Measurements from ENCODE around the gene ADORA1.

The ADORA1 gene

DNA sequence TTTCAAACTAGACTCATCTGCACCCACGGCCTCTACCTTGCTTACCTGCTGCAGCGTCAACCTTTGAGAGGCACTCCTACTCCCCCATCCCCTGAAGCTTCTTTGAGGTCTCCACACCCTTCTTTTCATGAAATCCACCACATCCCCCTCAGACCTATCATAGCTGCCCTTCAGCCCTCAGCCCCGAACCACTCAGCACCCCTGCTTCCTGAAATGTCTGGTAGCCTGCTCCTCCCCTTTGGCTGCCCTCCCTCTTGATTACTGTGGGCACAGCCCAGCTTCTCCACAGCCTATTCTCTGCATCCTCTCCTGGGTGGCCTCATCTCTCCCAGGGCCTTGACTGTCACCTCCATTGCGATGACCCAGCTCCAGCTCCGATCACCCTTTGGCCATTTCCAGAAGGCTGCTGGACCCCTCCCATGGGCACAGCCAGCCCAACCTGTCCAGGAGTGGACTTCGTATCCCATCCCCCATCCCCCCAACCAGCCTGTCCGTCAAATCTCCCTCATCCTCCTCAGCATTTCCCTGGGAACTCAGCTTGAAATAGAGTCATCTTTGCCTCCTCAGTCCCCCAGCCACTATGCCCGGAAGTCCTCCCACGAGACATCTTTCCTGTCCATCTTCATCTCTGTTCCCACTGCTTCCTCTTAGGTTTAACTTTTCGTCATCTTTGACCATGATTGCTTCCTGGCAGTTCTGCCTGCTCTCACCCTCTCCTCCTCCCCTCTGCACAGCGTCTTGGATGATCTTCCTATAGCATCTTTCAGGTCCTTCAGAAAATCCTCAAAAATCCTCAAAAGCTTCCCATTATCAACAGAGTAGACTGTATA lies 6.1 kb upstream of the ADORA1 start:
- DNase-seq (ENCODE audit: low spot score), result no peak

- DNase-seq (ENCODE audit: low spot score), result no peak
Measured at GRCh38 chr1:203122159-203122558, 5.4 kb upstream of the ADORA1 start.

DNA sequence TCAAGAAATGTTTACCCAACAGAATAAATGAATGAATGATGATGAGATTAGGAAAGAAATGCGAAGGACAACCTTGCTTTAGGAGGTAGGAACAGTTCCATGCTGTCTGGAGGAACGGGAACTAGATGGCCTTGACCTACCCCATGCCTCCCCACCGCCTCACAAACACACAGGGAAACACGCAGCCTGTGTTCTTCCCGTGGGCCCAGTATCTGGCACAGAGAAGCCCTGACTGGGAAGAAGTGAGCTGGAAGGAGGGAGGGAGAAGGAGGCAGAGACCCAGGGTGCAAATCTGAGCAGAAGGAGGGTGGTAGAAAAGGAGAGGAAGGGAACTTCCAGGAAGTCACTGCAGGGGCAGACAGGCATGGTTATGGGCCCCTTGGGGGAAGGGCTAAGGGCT lies 3.5 kb upstream of the ADORA1 start:
- DNase-seq (ENCODE audit: low spot score), result no peak

GRCh38 chr1:203124546-203125317 lies 2.8 kb upstream of the ADORA1 start:
- no peak for DNase-seq (ENCODE audit: low spot score)

GRCh38 chr1:203126151-203126865 lies 1.2 kb upstream of the ADORA1 start:
- DNase-seq (ENCODE audit: low spot score), result peak; percentile 59

- DNase-seq (ENCODE audit: low spot score), result no peak
Measured at GRCh38 chr1:203126866-203127665, 460 bp upstream of the ADORA1 start.

DNA sequence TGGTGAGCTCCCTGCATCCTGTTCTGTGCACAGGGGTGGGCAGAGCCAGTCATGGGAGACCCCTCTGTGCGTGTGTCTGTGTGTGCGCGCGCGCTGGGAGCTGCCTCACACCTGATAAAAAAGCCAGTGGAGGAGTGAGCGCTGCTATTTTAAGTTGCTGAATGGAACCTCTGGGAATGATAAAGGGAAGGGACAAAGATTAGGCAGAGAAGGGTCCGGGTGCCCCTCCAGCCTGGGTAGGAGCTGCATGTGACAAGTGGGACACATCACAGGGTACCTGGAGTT lies 847 bp downstream of the ADORA1 start:
- no peak for DNase-seq (ENCODE audit: low spot score)

DNA sequence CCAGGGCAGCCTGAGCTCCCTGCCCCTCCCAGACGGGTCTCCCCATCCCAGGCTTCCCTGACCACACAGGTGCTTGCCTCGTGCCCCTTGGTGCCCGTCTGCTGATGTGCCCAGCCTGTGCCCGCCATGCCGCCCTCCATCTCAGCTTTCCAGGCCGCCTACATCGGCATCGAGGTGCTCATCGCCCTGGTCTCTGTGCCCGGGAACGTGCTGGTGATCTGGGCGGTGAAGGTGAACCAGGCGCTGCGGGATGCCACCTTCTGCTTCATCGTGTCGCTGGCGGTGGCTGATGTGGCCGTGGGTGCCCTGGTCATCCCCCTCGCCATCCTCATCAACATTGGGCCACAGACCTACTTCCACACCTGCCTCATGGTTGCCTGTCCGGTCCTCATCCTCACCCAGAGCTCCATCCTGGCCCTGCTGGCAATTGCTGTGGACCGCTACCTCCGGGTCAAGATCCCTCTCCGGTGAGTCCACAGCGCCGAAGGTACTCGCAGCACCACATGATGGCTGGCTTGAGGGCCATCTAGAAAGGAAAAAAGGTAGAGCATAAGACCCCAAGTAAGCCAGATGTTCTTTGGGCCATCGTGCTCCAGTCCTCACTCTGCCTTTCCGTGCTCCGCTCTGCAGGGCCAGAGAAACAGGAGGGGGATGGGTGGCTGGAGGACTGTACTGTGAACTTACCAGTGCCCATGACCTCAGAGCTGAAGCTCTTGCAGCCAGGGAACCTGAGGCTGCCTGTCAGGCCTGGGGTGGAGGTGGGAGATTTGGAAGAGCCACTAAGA lies 1.4 kb downstream of the ADORA1 start:
- DNase-seq (ENCODE audit: low spot score), result no peak

- no peak for DNase-seq (ENCODE audit: low spot score)
Measured at GRCh38 chr1:203129501-203130231, 2.1 kb downstream of the ADORA1 start.

DNA sequence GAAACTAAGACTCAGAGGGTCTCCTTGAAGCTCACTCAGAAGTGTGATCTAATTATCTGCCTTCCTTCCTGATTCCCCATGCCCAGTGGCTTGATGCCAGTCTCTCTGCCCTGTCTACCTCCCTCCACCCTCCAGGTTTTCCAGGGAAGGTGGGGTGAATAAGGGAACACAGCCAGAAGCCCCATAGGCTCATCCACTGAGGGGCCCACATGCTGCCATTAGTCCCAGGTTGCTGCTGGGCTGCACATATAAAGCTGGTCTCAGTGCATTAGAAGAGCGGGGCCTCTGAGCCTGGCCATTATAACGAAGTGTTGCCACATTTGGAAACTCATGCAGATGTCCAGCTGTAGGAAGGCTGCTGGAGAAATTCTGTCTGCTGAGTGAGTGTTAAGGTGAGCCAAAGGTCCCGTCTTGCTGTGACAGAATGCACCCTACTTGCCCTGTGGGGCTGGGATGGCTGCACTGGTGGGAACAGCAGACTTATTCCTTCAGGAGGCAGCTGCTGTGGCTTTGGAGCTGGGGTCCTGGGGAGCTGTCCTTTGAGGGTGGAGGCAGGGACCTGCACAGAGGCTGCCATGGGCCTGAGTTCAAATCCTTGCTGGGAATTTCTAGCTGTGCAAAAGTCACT lies 2.9 kb downstream of the ADORA1 start:
- no peak for DNase-seq (ENCODE audit: low spot score)

DNA sequence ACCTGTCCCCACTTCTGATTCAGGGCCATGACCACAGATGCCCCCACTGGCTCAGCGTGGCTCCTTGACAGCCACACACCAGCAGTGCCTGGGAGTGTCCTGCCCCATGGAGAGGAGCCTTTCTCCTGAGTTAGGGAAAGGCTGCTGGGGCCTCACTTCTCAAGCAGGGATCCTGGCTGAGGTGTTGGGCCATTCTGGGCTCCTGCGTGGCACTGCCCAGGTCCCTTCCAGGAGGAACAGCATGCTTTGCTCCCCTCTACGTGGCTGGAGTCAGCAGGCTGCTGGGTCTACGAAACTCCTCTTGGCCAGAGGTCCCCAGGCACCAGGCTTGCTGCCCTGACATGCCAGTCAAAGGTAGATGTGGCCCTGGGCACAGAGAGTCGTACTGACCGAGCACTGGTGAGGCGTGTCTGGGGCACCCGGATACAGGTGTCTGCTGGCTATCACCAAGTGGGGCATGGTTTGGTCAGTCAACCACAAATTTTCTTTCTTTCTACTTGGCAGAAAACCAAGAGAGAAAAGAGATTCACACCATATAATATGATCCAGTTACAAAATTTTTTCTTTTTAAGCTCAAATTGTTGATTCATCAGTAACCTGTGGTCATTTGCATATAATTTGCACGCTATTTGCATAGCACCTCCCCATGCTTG lies 4.1 kb downstream of the ADORA1 start:
- no peak for DNase-seq (ENCODE audit: low spot score)

DNA sequence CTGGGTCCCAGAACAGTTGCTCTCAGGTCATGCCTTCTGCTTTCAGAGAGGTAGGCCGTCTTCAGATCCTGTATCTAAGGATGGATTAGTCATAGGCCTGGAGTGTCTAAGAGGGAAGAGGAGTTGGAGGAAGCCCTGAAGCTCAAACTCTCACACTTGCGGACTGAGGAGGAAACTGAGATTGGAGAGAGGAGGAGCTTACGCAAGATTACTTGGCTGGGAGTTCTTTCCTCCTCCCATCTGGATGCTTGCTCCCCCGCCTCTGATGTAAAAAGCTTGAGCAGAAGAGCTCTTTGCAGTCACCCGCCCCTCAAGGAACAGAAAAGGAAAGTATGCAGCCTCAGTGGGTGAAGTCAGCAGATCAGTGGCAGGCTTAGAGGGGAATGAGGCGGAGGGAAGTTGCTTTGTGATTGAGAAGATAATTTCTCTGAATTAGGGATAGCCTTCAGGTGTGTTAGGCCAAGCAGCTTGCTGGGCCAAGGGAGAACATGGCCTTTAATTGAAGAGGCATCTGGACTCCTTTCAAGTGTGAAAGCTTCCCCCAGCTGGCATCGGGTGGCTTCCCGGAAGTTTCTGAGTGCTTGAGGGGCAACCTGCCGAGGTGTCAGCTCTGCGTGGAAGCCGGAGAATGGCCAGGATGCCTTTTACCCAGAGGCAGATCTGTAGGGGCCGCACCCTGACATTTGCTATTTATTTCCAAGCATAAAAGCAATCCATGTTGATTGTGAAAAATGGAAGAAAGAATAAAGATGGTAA lies 6.6 kb downstream of the ADORA1 start:
- no peak for DNase-seq (ENCODE audit: low spot score)

DNA sequence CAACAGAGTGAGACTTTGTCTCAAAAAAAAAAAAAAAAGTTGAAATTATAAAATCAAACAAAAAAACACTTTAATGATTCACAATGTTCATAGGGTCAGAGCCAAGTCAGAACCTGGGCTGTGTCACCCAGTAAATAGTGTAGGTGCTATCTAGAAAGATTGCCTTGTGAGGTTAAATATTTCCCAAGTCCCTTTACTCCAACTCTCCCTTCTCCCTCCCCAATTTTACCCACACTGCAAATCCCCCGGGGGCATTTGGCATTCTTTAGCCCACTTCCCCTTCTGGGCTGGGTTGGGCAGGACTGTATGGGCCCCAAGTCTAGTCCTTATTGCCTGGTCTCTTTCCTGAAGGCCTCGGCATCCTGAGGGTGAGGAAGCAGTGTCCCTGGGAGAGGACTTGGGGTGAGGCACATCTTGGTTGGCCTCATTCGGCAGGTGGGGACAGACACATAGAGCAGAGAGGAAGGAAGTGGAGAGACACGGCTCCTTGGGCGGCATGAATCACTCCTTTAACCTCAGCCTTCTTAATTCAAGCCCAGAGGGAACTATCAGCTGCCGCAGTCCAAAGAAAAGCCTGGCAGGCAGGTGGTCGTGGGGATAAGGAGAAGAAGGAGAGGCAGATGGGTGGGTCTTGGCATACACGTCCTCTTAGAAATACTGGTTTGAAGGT lies 8.2 kb downstream of the ADORA1 start:
- no peak for DNase-seq (ENCODE audit: low spot score)

DNA sequence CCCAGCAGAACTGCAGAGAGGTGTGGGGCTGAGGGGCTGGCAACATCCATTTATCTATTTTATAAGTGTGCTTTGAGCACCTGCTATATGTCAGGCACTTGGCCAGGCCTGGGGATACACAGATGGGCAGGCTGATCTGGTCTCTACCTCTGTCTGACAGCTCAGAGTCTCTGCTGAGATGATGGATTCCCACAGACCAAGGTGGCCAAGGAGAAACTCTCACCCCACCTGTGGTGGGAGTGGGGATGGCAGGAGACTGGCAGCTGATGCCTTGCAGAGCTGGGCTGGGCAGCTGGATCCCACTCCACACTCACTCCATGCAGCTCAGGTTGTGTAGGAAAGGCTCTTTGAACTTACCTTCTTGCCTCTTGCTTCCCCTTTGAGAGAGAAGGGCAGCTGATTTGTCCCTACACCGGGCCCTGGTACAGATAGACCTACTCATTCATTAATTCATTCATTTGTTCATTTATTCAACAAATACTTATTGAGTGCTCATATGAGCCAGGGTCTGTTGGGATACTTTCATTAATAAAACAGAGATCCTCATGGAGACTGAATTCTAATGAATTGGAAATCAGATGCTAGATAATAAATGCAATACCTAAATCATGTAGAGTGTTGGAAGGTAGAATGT lies 9.0 kb downstream of the ADORA1 start:
- DNase-seq (ENCODE audit: low spot score), result no peak

- DNase-seq (ENCODE audit: low spot score), result no peak
Measured at GRCh38 chr1:203137324-203137723, 9.8 kb downstream of the ADORA1 start.

DNA sequence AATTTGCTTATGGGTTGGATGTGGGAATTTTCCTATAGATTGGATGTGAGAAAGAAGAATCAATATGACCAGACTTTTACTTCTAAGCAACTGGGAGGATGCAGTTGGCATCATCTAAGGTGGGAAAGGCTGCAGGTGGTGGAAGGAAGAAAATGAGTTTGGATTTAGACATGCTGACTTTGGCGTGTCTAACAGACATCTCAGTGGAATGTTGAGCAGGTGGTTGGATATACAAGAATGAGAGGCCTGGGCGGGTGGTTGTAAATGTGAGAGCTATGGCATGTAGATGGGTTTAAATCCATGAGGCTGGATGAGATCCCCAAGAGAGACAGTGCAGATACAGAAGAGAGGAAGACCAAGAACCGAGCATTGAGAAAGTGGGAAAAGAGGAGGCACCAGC lies 10.5 kb downstream of the ADORA1 start:
- DNase-seq (ENCODE audit: low spot score), result no peak

GRCh38 chr1:203139976-203140475 lies 12.5 kb downstream of the ADORA1 start:
- no peak for DNase-seq (ENCODE audit: low spot score)

All from AG08395 (cell line).